ENCODE measurements around the gene TCF7L2.

DNA sequence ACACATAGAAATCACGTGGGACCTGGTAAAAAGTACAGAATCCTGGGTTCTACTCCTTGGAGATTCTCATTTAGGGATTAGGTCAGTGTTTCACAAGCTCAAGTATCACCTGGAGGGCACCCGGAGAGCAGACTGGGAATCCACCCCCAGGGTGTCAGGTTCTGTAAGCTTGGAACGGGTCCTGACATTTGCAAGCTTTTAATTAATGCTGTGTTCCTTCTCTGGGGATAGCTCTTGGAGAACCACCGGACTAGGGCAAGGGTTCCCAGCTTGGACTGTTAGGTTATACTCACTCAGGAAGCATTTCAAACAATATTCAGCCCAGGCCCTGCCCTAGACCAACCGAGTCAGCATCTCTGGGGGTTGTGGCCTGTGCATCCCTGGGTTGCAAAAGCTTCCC, 23.0 kb downstream of the TCF7L2 start:
- TF ChIP-seq, protein P1, sequence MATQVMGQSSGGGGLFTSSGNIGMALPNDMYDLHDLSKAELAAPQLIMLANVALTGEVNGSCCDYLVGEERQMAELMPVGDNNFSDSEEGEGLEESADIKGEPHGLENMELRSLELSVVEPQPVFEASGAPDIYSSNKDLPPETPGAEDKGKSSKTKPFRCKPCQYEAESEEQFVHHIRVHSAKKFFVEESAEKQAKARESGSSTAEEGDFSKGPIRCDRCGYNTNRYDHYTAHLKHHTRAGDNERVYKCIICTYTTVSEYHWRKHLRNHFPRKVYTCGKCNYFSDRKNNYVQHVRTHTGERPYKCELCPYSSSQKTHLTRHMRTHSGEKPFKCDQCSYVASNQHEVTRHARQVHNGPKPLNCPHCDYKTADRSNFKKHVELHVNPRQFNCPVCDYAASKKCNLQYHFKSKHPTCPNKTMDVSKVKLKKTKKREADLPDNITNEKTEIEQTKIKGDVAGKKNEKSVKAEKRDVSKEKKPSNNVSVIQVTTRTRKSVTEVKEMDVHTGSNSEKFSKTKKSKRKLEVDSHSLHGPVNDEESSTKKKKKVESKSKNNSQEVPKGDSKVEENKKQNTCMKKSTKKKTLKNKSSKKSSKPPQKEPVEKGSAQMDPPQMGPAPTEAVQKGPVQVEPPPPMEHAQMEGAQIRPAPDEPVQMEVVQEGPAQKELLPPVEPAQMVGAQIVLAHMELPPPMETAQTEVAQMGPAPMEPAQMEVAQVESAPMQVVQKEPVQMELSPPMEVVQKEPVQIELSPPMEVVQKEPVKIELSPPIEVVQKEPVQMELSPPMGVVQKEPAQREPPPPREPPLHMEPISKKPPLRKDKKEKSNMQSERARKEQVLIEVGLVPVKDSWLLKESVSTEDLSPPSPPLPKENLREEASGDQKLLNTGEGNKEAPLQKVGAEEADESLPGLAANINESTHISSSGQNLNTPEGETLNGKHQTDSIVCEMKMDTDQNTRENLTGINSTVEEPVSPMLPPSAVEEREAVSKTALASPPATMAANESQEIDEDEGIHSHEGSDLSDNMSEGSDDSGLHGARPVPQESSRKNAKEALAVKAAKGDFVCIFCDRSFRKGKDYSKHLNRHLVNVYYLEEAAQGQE (IDR thresholded peaks at IDR 0.05; ENCODE audit: insufficient read depth in 1 of 2, low read depth in 2 of 2, low read length in 2 of 2): no peak
- no peak for TF ChIP-seq POLR2AphosphoS5 (IDR thresholded peaks at IDR 0.05; ENCODE audit: low read depth, low read length)
- TF ChIP-seq SIN3A (IDR thresholded peaks at IDR 0.05; ENCODE audit: borderline replicate concordance, insufficient read depth, low read length): no peak

Data from PFSK-1 (cell line).